Left ventricle myocardium superior (tissue), 1 donor: Measurements from ENCODE around the gene LAMTOR1. TPM values are rescaled to one million over a fixed set of nuclear protein-coding genes. Genes with fewer than 3 reads are reported as not detected.
"Not testable (repeated sequence)": the region's sequence is repeated elsewhere in the genome, so short reads cannot be mapped to it uniquely, and the experiment has no call there.

Source experiments
- ATAC-seq: fragments of 200-7000 bp; cut with Tn5 transposase; one replicate; pipeline ENCODE4 v1.9.1; 2020; ENCODE audit warnings: mild to moderate bottlenecking, moderate library complexity
- DNase-seq: peaks from one replicate; pipeline ENCODE4 v3.0.0-alpha.2; 2020
- intact Hi-C: fragments of 100-400 bp; cut with micrococcal nuclease; formaldehyde crosslinking; loops from one replicate; pipeline ENCODE4 v1.11.0; 2022
- long read RNA-seq: library from polyadenylated mRNA; unstranded; transcript quantifications from one replicate; pipeline ENCODE4 v2.0.0, GENCODE V29; 2021
- total RNA-seq: library from RNA; stranded (reverse); fragmentation: NEBNext Ultra II Directional; extraction: Animal tissue kit (Norgen Biotek cat#: 25700); gene quantifications from one replicate; pipeline ENCODE4 v1.2.1, GENCODE V29; 2021
- donor health status: DM: no; HTN: yes; CAD: no; lungs with severe emphysema.

LAMTOR1 gene
- 75.6 TPM for total RNA-seq
- long read RNA-seq, transcript LAMTOR1-201 (5 exons, 1,179 nt): major isoform, 120 of 146 reads
- long read RNA-seq, partial matches to known transcripts: 14 of 146 reads
- long read RNA-seq, other reads (novel, unspliced or antisense): 11 of 146 reads

GRCh38 chr11:72102946-72103753, at the start of gene LAMTOR1:
TSS of gene LAMTOR1 (minus strand) at chr11:72103297. CDS start at chr11:72103224, 73 bp downstream.
- ATAC-seq (peak; percentile 99), DNase-seq (peak; percentile 100)
- intact Hi-C loops: no loop called here

DNA sequence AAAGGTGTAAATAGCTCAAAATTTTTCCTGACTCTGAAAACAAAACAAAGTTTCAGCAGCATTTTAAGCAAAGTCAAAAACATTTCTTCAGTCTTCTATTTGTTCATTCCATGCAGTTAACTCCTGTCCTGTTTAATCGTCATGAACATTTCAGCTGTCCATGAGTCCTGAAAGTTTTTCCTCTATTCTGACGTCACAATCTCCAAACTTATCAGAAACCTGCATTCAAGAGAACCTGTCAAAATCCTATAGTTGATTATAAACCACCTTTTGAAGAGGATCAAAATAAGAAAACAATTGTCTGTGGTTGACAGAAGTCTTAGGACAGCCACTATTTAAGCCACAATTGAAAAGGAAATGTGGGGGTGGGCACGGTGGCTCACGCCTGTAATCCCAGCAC, 47.8 kb upstream of the LAMTOR1 start:
- no peak for ATAC-seq
- intact Hi-C loops: no loop called here

GRCh38 chr11:72146625-72147024, 43.5 kb upstream of the LAMTOR1 start:
- DNase-seq (no peak), ATAC-seq (no peak)
- intact Hi-C loops: no loop called here

More for the DNA sequence above, 47.8 kb upstream of the LAMTOR1 start:
- DNase-seq: no peak

DNA sequence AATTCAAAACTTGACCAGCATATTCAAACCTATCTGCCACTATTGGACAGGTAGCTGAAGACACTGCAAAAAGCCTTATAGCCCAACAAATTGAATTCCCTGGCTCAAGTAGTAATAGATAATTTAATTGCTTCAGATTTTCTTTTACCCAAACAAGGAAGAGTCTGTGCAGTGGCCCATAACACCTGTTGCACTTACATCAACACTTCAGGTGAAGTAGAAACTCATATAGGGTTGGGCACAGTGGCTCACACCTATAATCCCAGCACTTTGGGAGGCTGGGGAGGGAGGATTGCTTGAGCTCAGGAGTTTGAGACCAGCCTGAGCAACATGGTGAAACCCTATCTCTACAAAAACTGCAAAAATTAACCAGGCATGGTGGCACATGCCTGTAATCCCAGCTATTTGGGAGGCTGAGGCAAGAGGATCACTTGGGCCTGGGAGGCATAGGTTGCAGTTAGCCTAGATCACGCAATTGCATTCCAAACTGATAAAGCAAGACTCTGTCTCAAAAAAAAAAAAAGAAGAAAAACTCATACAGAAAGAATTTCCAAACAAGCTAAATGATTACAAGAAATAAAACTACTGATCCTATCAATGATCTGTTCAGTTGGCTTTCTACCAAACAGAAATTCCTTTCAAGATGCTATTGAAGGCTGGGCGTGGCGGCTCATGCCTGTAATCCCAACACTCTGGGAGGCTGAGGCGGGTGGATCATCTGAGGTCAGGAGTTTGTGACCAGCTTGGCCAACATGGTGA, 41.9 kb upstream of the LAMTOR1 start:
- ATAC-seq: no peak
- intact Hi-C loops: loop anchor here (5.0 kb wide), 1 partner anchor 123 kb away; no protein-coding TSS in a partner anchor
- no peak for DNase-seq

- DNase-seq, ATAC-seq: not testable (repeated sequence)
- intact Hi-C loops: loop anchor here (5.0 kb wide), 1 partner anchor 120 kb away; no protein-coding TSS in a partner anchor
Measured at GRCh38 chr11:72142543-72142942, 39.4 kb upstream of the LAMTOR1 start.

DNA sequence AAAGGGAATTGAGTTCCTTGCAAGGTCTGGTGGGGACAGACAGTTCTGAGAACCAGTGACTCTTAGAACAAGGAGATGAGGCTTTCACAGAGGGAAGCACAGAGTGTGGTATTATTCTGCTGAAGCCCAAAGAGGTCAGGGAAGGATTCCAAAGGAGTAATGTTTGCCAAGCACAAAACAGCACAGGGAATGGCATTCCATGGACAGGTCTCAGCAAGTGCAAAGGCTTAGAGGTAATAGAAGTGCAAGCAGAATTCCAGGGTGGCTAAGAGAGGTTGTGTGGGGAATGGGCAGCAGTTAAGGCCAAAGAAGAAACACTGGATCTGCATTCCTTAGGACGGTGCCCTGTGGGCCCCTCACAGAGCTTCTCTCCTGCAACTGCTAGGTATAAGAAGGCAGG, 39.0 kb upstream of the LAMTOR1 start:
- intact Hi-C loops: loop anchor here (5.0 kb wide), 1 partner anchor 120 kb away; no protein-coding TSS in a partner anchor
- peak; percentile 46 for ATAC-seq
- not testable (repeated sequence) for DNase-seq

- ATAC-seq (no peak), DNase-seq (no peak)
- intact Hi-C loops: loop anchor here (5.0 kb wide), 1 partner anchor 119 kb away; no protein-coding TSS in a partner anchor
Measured at GRCh38 chr11:72141066-72141465, 38.0 kb upstream of the LAMTOR1 start.

GRCh38 chr11:72140661-72141060, 37.6 kb upstream of the LAMTOR1 start:
- intact Hi-C loops: loop anchor here (5.0 kb wide), 1 partner anchor 118 kb away; no protein-coding TSS in a partner anchor
- DNase-seq: no peak
- no peak for ATAC-seq

GRCh38 chr11:72139500-72139899, 36.4 kb upstream of the LAMTOR1 start:
- DNase-seq: no peak
- ATAC-seq: no peak
- intact Hi-C loops: no loop called here

DNA sequence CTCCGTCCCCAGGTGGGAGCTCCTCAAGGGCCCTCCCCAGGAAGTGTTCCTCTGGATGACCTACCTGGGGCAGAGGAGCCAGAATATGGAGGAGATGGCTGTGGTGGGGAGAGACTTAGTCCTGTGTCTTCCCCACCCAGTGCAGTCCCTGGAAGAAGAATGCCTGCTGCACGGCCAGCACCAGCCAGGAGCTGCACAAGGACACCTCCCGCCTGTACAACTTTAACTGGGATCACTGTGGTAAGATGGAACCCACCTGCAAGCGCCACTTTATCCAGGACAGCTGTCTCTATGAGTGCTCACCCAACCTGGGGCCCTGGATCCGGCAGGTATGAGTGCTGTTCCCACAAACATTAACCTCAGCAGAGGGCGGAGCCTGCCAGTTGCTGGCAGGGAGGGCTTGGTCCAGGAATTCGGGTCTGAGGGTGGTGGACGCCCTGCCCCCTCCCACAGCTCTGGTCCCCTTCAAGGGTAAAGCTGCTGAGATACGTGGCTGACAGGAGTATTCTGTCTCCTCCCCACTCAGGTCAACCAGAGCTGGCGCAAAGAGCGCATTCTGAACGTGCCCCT, 35.8 kb upstream of the LAMTOR1 start:
- DNase-seq (no peak), ATAC-seq (no peak)
- intact Hi-C loops: no loop called here

GRCh38 chr11:72136684-72137262, 33.7 kb upstream of the LAMTOR1 start:
- intact Hi-C loops: no loop called here
- ATAC-seq: no peak
- DNase-seq: no peak

GRCh38 chr11:72135891-72136683, 33.0 kb upstream of the LAMTOR1 start:
- DNase-seq (no peak), ATAC-seq (no peak)
- intact Hi-C loops: no loop called here

DNA sequence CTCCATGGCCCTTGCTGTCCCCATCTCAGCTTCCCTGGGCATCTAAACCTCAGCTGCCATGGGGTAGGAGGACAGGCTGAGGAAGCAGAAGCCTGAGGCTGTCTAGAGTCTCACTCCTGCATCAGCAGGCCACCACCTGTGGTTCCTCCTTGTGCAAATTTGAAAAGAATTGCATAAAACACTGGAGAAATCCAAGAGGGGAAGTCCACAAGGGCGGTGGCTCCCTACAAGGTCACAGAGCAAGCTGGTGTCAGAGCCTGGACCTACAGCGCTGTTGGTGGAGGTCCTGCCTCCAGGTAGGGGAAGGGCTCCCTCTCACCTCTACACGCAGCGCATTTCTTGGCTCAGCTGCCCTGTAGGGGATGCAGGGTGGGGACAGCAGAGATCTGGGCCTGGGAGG, 32.4 kb upstream of the LAMTOR1 start, which contains the start of gene FOLR3:
FOLR3 (plus strand) TSS at position 253 of the 400 bp plus-strand sequence. CDS start 228 bp downstream, outside the sequence.
- intact Hi-C loops, DNase-seq: not testable (repeated sequence)
- ATAC-seq: peak; percentile 32

DNA sequence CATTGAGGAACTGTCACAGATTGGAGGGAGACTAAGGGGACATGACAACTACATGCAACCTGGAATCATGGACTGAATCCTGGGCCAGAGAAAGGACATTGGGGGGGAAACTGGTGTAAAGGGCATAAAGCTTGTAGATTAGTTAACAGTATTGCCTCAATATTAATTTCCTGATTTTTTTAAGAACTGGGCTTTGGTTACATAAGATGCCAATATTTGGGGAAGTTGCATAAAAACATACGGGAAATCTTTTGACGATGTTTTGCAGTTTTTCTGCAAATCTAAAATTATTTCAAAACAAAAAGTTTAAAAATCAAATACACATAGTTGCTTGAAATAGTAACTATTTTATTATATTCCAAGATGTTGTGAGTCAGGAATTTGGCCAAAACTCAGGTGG, 29.5 kb upstream of the LAMTOR1 start:
- intact Hi-C loops: no loop called here
- DNase-seq (no peak), ATAC-seq (no peak)

DNA sequence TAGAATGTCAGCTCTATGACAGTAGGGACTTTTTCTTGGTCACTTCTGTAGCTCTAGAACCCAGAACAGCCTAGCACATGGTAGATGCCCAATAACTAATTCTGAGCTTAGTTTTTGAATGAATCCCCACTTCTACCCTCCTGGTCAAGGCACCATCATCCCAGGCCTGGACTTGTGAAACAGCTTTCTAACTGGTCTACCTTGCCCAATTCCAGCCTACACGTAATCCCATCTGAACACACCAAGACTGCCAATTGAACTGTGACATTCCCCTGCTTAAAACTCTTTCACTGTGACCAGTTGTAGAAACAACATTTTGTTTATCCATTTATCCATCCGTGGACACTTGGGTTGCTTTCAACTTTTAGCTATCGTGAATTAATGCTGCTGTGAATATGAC, 26.3 kb upstream of the LAMTOR1 start:
- intact Hi-C loops: no loop called here
- ATAC-seq: no peak
- DNase-seq: no peak

DNA sequence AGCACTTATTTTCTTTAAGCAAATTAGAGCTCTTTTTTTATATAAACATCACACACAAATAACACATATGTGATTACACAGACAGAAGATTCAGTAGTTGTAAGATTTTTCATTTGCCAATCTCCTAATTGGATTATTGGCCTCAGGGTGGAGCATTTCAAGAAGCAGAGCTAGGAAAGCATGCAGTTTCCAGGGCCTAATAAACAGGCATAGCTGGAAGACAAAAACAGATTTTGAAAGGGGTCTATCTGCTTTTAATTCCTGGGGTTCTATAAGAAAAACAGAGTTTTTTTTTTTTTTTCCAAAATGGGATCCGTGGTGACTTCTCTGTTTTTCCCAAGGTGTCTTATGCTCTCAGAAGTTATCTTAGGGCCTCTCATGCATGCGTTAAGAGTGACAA, 24.8 kb upstream of the LAMTOR1 start:
- intact Hi-C loops: no loop called here
- ATAC-seq (no peak), DNase-seq (no peak)

DNA sequence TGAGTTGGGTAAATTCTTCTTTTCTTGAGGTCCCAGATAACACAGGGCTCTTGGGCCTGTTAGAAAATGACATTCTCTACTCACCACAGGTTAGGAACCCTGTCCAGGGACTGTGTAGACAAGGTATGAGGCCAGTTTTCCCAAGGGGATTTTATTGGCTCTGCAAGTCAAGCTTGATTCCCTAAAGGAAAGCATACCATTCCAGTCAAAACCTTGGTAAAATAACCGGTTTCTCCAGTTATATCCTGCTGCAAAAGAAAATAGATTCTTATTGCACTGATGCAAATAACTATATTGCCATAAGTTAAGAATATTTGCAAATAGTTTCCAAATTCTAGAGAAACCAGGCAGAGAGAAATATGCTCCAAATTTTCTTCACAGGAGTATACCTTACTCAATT, 22.9 kb upstream of the LAMTOR1 start:
- DNase-seq (no peak), ATAC-seq (no peak)
- intact Hi-C loops: no loop called here

DNA sequence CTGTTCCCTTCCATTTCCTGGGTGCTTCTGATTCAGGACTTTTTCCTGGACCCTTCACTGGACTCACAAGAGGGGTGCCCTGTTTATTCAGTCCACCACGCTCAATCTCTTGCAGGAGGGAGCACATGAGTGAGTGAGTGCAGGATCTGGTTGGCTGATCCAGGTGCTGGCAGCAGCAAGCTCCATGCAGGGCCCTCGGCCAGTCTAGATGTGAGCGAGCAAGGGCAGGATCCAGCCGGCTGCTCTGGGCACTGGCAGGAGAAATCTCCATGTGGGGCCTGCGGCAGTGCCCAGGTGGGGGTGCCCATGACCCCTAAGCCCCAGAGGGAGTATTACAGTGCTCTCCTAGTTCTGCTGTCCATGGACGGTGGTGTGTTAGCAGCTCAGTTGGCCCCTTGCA, 20.9 kb upstream of the LAMTOR1 start:
- intact Hi-C loops: no loop called here
- no peak for ATAC-seq

More for the DNA sequence above, 20.9 kb upstream of the LAMTOR1 start:
- no peak for DNase-seq
